Endothelial cell of umbilical vein (primary cell): ENCODE data around the gene PLBD1. TPM values are rescaled to one million over a fixed set of nuclear protein-coding genes. Genes with fewer than 3 reads are reported as not detected.

Source experiments
- BruUV-seq: library from RNA; stranded (reverse); fragments of 400-500 nt; replicated peaks from 2 replicates; lab custom pipeline; 2021; lab: Mats Ljungman, UMichigan
- CTCF ChIA-PET: fragments of 300-600, 350-600 bp; sonication (Branson Sonifier 250); formaldehyde crosslinking; loops from one replicate; lab custom pipeline; 2021; ENCODE audit warnings: antibody characterized with exemption, inconsistent platforms; lab: Charles Lee
- POLR2A ChIA-PET: fragments of 300-600, 350-600 bp; sonication (Branson Sonifier 250); formaldehyde crosslinking; loops from one replicate; lab custom pipeline; 2021; ENCODE audit warnings: antibody characterized with exemption, inconsistent platforms; lab: Charles Lee
- DNase-seq: peaks from one replicate; pipeline ENCODE4 v3.0.0-alpha.2; 2011; ENCODE audit warnings: low read depth, low spot score
- FAIRE-seq: peaks from 2 replicates; lab custom pipeline; 2011; peaks lifted over from hg19 to GRCh38; lab: Jason Lieb, UNC
- H2AFZ ChIP-seq: 2 replicates; pipeline ENCODE4 v1.6.0; 2012; ENCODE audit warnings: low read depth, low read length, control low read depth, inconsistent platforms
- H3K27ac ChIP-seq: 2 replicates; pipeline ENCODE4 v1.5.1; 2011; ENCODE audit warnings: low read depth, mild to moderate bottlenecking, control low read depth, low read length, moderate library complexity; ENCODE audit not compliant: insufficient read depth
- H3K27me3 ChIP-seq, 2 experiments: 2 replicates each; pipeline versions ENCODE4 v1.6.0 to v1.6.1; 2011; ENCODE audit warnings: low read length in 2 of 2, mixed read lengths in 1 of 2; ENCODE audit not compliant: control insufficient read depth in 2 of 2, insufficient read depth in 2 of 2
- H3K36me3 ChIP-seq, 2 experiments: 2 replicates in 1 of 2; 3 replicates in 1 of 2; pipeline ENCODE4 v1.5.1; 2011; ENCODE audit warnings: low read length in 2 of 2, mild to moderate bottlenecking in 1 of 2, moderate library complexity in 1 of 2; ENCODE audit not compliant: control insufficient read depth in 2 of 2, insufficient read depth in 2 of 2; ENCODE audit errors: extremely low read depth in 1 of 2
- H3K4me1 ChIP-seq: 3 replicates; pipeline ENCODE4 v1.5.1; 2011; ENCODE audit warnings: mild to moderate bottlenecking, low read length; ENCODE audit not compliant: control insufficient read depth, insufficient read depth; ENCODE audit errors: extremely low read depth
- H3K4me2 ChIP-seq: 2 replicates; pipeline ENCODE4 v1.6.1; 2011; ENCODE audit warnings: low read length, control low read depth, mixed read lengths; ENCODE audit not compliant: insufficient read depth
- H3K4me3 ChIP-seq, 3 experiments: fragments of 200-600 bp in 1 of 3; sonication (generic), shearing (Covaris generic) in 1 of 3; replicated peaks in 1 of 3; 2 replicates each; pipeline ENCODE4 v1.5.1; 2011 to 2016; ENCODE audit warnings: control low read depth in 3 of 3, low read length in 3 of 3, mild to moderate bottlenecking in 2 of 3, inconsistent platforms in 1 of 3, low read depth in 1 of 3, moderate library complexity in 1 of 3; ENCODE audit not compliant: insufficient read depth in 1 of 3
- H3K79me2 ChIP-seq: 2 replicates; pipeline ENCODE4 v1.6.0; 2012; ENCODE audit warnings: low read length, inconsistent platforms; ENCODE audit not compliant: control insufficient read depth, insufficient read depth
- H3K9ac ChIP-seq: replicated peaks from 2 replicates; pipeline ENCODE3; 2011; ENCODE audit warnings: low read length, control low read depth; ENCODE audit not compliant: insufficient read depth; ENCODE audit errors: extremely low read depth
- H3K9me1 ChIP-seq: replicated peaks from 3 replicates; pipeline ENCODE4 v1.6.0; 2011; ENCODE audit warnings: mild to moderate bottlenecking, low read length; ENCODE audit not compliant: control insufficient read depth, insufficient read depth; ENCODE audit errors: extremely low read depth
- H3K9me3 ChIP-seq: replicated peaks from 2 replicates; pipeline ENCODE4 v1.5.1; 2012; ENCODE audit warnings: low read length, inconsistent platforms; ENCODE audit not compliant: control insufficient read depth, insufficient read depth
- H4K20me1 ChIP-seq: replicated peaks from 2 replicates; pipeline ENCODE3; 2011; ENCODE audit warnings: mild to moderate bottlenecking, low read length; ENCODE audit not compliant: control insufficient read depth, insufficient read depth; ENCODE audit errors: extremely low read depth
- EZH2 ChIP-seq: IDR thresholded peaks from 2 replicates; pipeline ENCODE4 v1.6.1; 2012; ENCODE audit warnings: borderline replicate concordance, low read depth, mild to moderate bottlenecking, moderate library complexity, low read length, inconsistent platforms; ENCODE audit not compliant: severe bottlenecking
- FOS ChIP-seq: IDR thresholded peaks from 2 replicates; pipeline ENCODE4 v1.6.1; 2011; ENCODE audit warnings: mild to moderate bottlenecking, low read length, moderate library complexity, borderline replicate concordance; ENCODE audit not compliant: insufficient read depth
- GATA2 ChIP-seq: IDR thresholded peaks from 2 replicates; pipeline ENCODE4 v1.7.0; 2011; ENCODE audit warnings: low read depth, mild to moderate bottlenecking, moderate library complexity, mixed read lengths, low read length; ENCODE audit not compliant: insufficient read length, insufficient read depth
- JUN ChIP-seq: IDR thresholded peaks from 2 replicates; pipeline ENCODE4 v1.6.1; 2011; ENCODE audit warnings: borderline replicate concordance, low read depth; ENCODE audit not compliant: insufficient read length, insufficient read depth
- MAX ChIP-seq: IDR thresholded peaks from 2 replicates; pipeline ENCODE4 v1.6.1; 2011; ENCODE audit not compliant: insufficient read depth, insufficient read length
- MYC ChIP-seq: IDR thresholded peaks from one replicate; pipeline ENCODE4 v1.6.1; 2011; ENCODE audit warnings: mild to moderate bottlenecking, low read depth, low read length
- POLR2A ChIP-seq: IDR thresholded peaks from 2 replicates; pipeline ENCODE4 v1.6.1; 2012; ENCODE audit warnings: low read depth, mild to moderate bottlenecking, control low read depth, low read length
- POLR2AphosphoS5 ChIP-seq: IDR thresholded peaks from 2 replicates; pipeline ENCODE4 v1.6.1; 2012; ENCODE audit warnings: low read depth, mild to moderate bottlenecking, control low read depth, low read length, moderate library complexity; ENCODE audit not compliant: insufficient read depth
- dilution Hi-C: fragments of 300-500 bp; cut with MboI; formaldehyde crosslinking; loops from one replicate; pipeline ENCODE4 v1.15.0; 2019; ENCODE audit warnings: low sequenced_read_pairs; ENCODE audit not compliant: extremely low pct_ligation_motif_present
- intact Hi-C: fragments of 100-400 bp; cut with micrococcal nuclease; formaldehyde crosslinking; loops from one replicate; pipeline ENCODE4 v1.10.0; 2022
- polyA plus RNA-seq, 4 experiments: library from polyadenylated mRNA; depleted of rRNA in 3 of 4; stranded (reverse) in 3 of 4; unstranded in 1 of 4; fragments of >200 nt; gene quantifications; 2 replicates each; pipeline versions ENCODE4 v1.2.1 to v1.2.3, GENCODE V29; 2011 to 2012; ENCODE audit warnings: missing spikeins in 1 of 4
- total RNA-seq: library from RNA; stranded (reverse); gene quantifications from 2 replicates; pipeline ENCODE4 v1.2.3, GENCODE V29; 2021
- TF ChIP-seq, protein P1 (sequence below), 2 donors: IDR thresholded peaks; 1 replicate in 1 of 2; 2 replicates in 1 of 2; pipeline ENCODE4 v1.5.1; 2011; ENCODE audit warnings: low read length in 2 of 2, mild to moderate bottlenecking in 2 of 2, moderate library complexity in 2 of 2, control low read depth in 1 of 2, inconsistent platforms in 1 of 2, low read depth in 1 of 2; ENCODE audit not compliant: insufficient read depth in 1 of 2; ENCODE audit errors: extremely low read depth in 1 of 2

PLBD1 gene
- total and polyA plus RNA-seq, 2 donors (not counting 3 experiments of a cell fraction or from before 2014, with no cell fraction given), result 0.04 TPM; not detected in 1

DNA sequence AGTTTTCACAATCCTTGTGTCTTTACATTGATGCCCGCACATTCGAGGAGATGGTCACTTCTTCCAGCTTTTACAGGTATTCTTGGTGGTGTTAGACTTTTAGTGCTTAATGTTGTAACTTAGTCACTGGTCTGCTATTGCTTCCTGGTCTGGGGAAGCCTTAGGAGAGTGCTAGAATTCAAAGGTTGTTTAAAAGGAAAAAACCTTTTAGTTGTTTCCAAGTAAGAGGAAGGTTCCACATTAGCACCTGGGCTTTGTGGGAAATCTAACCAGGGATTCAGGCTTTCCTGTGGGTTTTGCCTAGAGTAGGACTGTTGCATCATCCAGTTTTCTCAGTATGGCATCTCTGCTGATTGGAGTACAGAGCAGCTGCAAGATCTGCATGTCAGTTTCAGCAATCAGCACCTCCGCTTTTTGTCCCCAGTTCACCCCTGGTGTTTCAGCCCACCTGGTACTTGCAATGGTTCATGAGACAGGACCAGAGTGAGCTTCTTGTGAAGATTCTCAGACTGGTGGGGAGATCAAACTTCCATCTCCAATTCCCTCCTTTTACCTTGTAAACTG is 44.0 kb upstream of the PLBD1 start:
- H3K4me1 ChIP-seq, result no peaks in the 10 kb centered on the region
- H2AFZ ChIP-seq, result no peak overlapping the region
- FAIRE-seq (no peak), DNase-seq (no peak)
- no peaks in the 10 kb centered on the region for H3K9me3 ChIP-seq
- H3K36me3 ChIP-seq, result no peaks in the 10 kb centered on the region
- no peaks in the 10 kb centered on the region for H3K27me3 ChIP-seq
- intact Hi-C loops (no loop called here), dilution Hi-C loops (no loop called here)
- ChIA-PET CTCF (no interaction called here), POLR2A (no interaction called here)
- no peaks in the 10 kb centered on the region for H4K20me1 ChIP-seq
- BruUV-seq, result no TSS peak
- H3K27ac ChIP-seq, result no peak overlapping the region
- H3K9me1 ChIP-seq, result no peaks in the 10 kb centered on the region
- no peak overlapping the region for H3K9ac ChIP-seq
- no peaks in the 10 kb centered on the region for H3K79me2 ChIP-seq
- no peak for TF ChIP-seq EZH2
- H3K4me3 ChIP-seq, result no peak overlapping the region
- no peak overlapping the region for H3K4me2 ChIP-seq

GRCh38 chr12:14607568-14607967 is 39.9 kb upstream of the PLBD1 start:
- DNase-seq (no peak), FAIRE-seq (no peak)
- H3K36me3 ChIP-seq, result no peaks in the 10 kb centered on the region
- no peaks in the 10 kb centered on the region for H3K9me1 ChIP-seq
- ChIA-PET CTCF (no interaction called here), POLR2A (no interaction called here)
- no peaks in the 10 kb centered on the region for H3K79me2 ChIP-seq
- no peaks in the 10 kb centered on the region for H3K4me1 ChIP-seq
- intact Hi-C loops (no loop called here), dilution Hi-C loops (no loop called here)
- H3K9ac ChIP-seq, result no peak overlapping the region
- H3K27me3 ChIP-seq, result no peaks in the 10 kb centered on the region
- H4K20me1 ChIP-seq, result no peaks in the 10 kb centered on the region
- no peak overlapping the region for H3K4me3 ChIP-seq
- H3K9me3 ChIP-seq, result no peaks in the 10 kb centered on the region
- no peak overlapping the region for H3K4me2 ChIP-seq
- TF ChIP-seq EZH2 (no peak), POLR2A (no peak), MYC (no peak), MAX (no peak), POLR2AphosphoS5 (no peak), JUN (no peak), GATA2 (no peak), FOS (no peak)
- TF ChIP-seq, protein P1, sequence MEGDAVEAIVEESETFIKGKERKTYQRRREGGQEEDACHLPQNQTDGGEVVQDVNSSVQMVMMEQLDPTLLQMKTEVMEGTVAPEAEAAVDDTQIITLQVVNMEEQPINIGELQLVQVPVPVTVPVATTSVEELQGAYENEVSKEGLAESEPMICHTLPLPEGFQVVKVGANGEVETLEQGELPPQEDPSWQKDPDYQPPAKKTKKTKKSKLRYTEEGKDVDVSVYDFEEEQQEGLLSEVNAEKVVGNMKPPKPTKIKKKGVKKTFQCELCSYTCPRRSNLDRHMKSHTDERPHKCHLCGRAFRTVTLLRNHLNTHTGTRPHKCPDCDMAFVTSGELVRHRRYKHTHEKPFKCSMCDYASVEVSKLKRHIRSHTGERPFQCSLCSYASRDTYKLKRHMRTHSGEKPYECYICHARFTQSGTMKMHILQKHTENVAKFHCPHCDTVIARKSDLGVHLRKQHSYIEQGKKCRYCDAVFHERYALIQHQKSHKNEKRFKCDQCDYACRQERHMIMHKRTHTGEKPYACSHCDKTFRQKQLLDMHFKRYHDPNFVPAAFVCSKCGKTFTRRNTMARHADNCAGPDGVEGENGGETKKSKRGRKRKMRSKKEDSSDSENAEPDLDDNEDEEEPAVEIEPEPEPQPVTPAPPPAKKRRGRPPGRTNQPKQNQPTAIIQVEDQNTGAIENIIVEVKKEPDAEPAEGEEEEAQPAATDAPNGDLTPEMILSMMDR (IDR thresholded peaks at IDR 0.05; ENCODE audit: extremely low read depth in 1 of 2, insufficient read depth in 1 of 2, low read depth in 1 of 2, low read length in 2 of 2), result no peak
- H3K27ac ChIP-seq, result no peak overlapping the region
- no peak overlapping the region for H2AFZ ChIP-seq
- no TSS peak for BruUV-seq
